Activated T-helper 1 cell treated with anti-CD3 and anti-CD28 coated beads, Interleukin-12 subunit alpha, Interleukin-12 subunit beta, Interleukin-2, Interleukin-4 antibody, amounts not matched to agents 30 ng/mL and 10 ng/mL and 1 ng/mL, durations not matched to agents 14 hours and 24 hours and 36 hours (primary cell): ENCODE measurements around the gene OLFML1. TPM values are rescaled to one million over a fixed set of nuclear protein-coding genes. Genes with fewer than 3 reads are reported as not detected.

Experiments
- DNase-seq: peaks from one replicate; pipeline ENCODE4 v3.0.0; 2021; ENCODE audit warnings: low spot score
- H3K27ac Mint-ChIP-seq: one replicate; pipeline ENCODE4 v1.8.0; 2021; ENCODE audit warnings: mild to moderate bottlenecking, mixed read lengths
- H3K27me3 Mint-ChIP-seq: one replicate; pipeline ENCODE4 v1.8.0; 2022; ENCODE audit warnings: mild to moderate bottlenecking, moderate library complexity, mixed read lengths; ENCODE audit not compliant: insufficient read depth
- H3K36me3 Mint-ChIP-seq: one replicate; pipeline ENCODE4 v1.8.0; 2021; ENCODE audit warnings: low read depth, mixed read lengths
- H3K4me1 Mint-ChIP-seq: one replicate; pipeline ENCODE4 v1.8.0; 2021; ENCODE audit warnings: low read depth, mixed read lengths
- H3K4me3 Mint-ChIP-seq: one replicate; pipeline ENCODE4 v1.8.0; 2021; ENCODE audit warnings: mild to moderate bottlenecking, moderate library complexity, mixed read lengths
- H3K9me3 Mint-ChIP-seq: one replicate; pipeline ENCODE4 v1.8.0; 2021; ENCODE audit warnings: mixed read lengths
- intact Hi-C: fragments of 100-400 bp; cut with micrococcal nuclease; formaldehyde crosslinking; loops from one replicate; pipeline ENCODE4 v1.15.1; 2024
- total RNA-seq: library from RNA; stranded (reverse); gene quantifications from 2 replicates; pipeline ENCODE4 v1.2.3, GENCODE V29; 2022

The OLFML1 gene
- total RNA-seq, 1 donor from 2014 or later = not detected

GRCh38 chr11:7487360-7487759 lies 2.1 kb downstream of the OLFML1 start:
- no peaks in the 10 kb centered on the region for H3K36me3 Mint-ChIP-seq
- H3K4me3 Mint-ChIP-seq = no peak overlapping the region
- H3K27ac Mint-ChIP-seq = no peak overlapping the region
- intact Hi-C loops = no loop called here
- peaks cover 2% of the 10 kb centered on the region for H3K27me3 Mint-ChIP-seq
- DNase-seq = no peak
- H3K4me1 Mint-ChIP-seq = no peaks in the 10 kb centered on the region
- no peaks in the 10 kb centered on the region for H3K9me3 Mint-ChIP-seq

- intact Hi-C loops = no loop called here
- H3K36me3 Mint-ChIP-seq = no peaks in the 10 kb centered on the region
- DNase-seq = no peak
- no peak overlapping the region for H3K4me3 Mint-ChIP-seq
- H3K27ac Mint-ChIP-seq = no peak overlapping the region
- no peaks in the 10 kb centered on the region for H3K9me3 Mint-ChIP-seq
- H3K27me3 Mint-ChIP-seq = peaks cover 2% of the 10 kb centered on the region
- H3K4me1 Mint-ChIP-seq = no peaks in the 10 kb centered on the region
These were observed 3.4 kb downstream of the OLFML1 start for GRCh38 chr11:7488681-7489080.

- Mint-ChIP-seq H3K9me3 (no peaks in the 10 kb centered on the region), H3K4me3 (no peak overlapping the region), H3K4me1 (no peaks in the 10 kb centered on the region), H3K36me3 (no peaks in the 10 kb centered on the region), H3K27ac (no peak overlapping the region), H3K27me3 (peaks cover 2% of the 10 kb centered on the region)
- no peak for DNase-seq
- intact Hi-C loops = no loop called here
These were observed 4.1 kb downstream of the OLFML1 start for GRCh38 chr11:7489376-7489775.

- Mint-ChIP-seq H3K27ac (no peak overlapping the region), H3K4me1 (no peaks in the 10 kb centered on the region), H3K9me3 (no peaks in the 10 kb centered on the region), H3K4me3 (no peak overlapping the region), H3K27me3 (peaks cover 2% of the 10 kb centered on the region), H3K36me3 (no peaks in the 10 kb centered on the region)
- no peak for DNase-seq
- intact Hi-C loops = no loop called here
These were observed 4.7 kb downstream of the OLFML1 start for GRCh38 chr11:7490054-7490453.

- no peaks in the 10 kb centered on the region for H3K36me3 Mint-ChIP-seq
- peaks cover 2% of the 10 kb centered on the region for H3K27me3 Mint-ChIP-seq
- H3K4me1 Mint-ChIP-seq = no peaks in the 10 kb centered on the region
- no peaks in the 10 kb centered on the region for H3K9me3 Mint-ChIP-seq
- intact Hi-C loops = no loop called here
- H3K4me3 Mint-ChIP-seq = no peak overlapping the region
- no peak for DNase-seq
- no peak overlapping the region for H3K27ac Mint-ChIP-seq
These were observed 5.2 kb downstream of the OLFML1 start for GRCh38 chr11:7490535-7490934.

- Mint-ChIP-seq H3K9me3 (no peaks in the 10 kb centered on the region), H3K36me3 (no peaks in the 10 kb centered on the region), H3K27ac (no peak overlapping the region), H3K4me3 (no peak overlapping the region), H3K27me3 (no peaks in the 10 kb centered on the region), H3K4me1 (no peaks in the 10 kb centered on the region)
- DNase-seq = no peak
- intact Hi-C loops = no loop called here
These were observed 6.9 kb downstream of the OLFML1 start for GRCh38 chr11:7492253-7492652.

- Mint-ChIP-seq H3K36me3 (no peaks in the 10 kb centered on the region), H3K9me3 (no peaks in the 10 kb centered on the region), H3K4me3 (no peak overlapping the region), H3K27ac (no peak overlapping the region), H3K4me1 (no peaks in the 10 kb centered on the region), H3K27me3 (peaks cover 2% of the 10 kb centered on the region)
- intact Hi-C loops = no loop called here
- no peak for DNase-seq
These were observed 8.4 kb downstream of the OLFML1 start for GRCh38 chr11:7493670-7494069.

- intact Hi-C loops = no loop called here
- Mint-ChIP-seq H3K27ac (no peak overlapping the region), H3K4me1 (no peaks in the 10 kb centered on the region), H3K27me3 (peaks cover 2% of the 10 kb centered on the region), H3K4me3 (no peak overlapping the region), H3K36me3 (no peaks in the 10 kb centered on the region), H3K9me3 (no peaks in the 10 kb centered on the region)
- no peak for DNase-seq
These were observed 8.9 kb downstream of the OLFML1 start for GRCh38 chr11:7494086-7494745.

GRCh38 chr11:7495882-7496551 lies 10.7 kb downstream of the OLFML1 start:
- DNase-seq = no peak
- Mint-ChIP-seq H3K9me3 (no peaks in the 10 kb centered on the region), H3K4me1 (no peaks in the 10 kb centered on the region), H3K27me3 (peaks cover 2% of the 10 kb centered on the region), H3K4me3 (no peak overlapping the region), H3K36me3 (no peaks in the 10 kb centered on the region), H3K27ac (no peak overlapping the region)
- intact Hi-C loops = no loop called here

- Mint-ChIP-seq H3K4me3 (no peak overlapping the region), H3K9me3 (no peaks in the 10 kb centered on the region), H3K4me1 (no peaks in the 10 kb centered on the region), H3K27ac (no peak overlapping the region), H3K36me3 (no peaks in the 10 kb centered on the region), H3K27me3 (peaks cover 2% of the 10 kb centered on the region)
- intact Hi-C loops = no loop called here
- no peak for DNase-seq
These were observed 12.9 kb downstream of the OLFML1 start for GRCh38 chr11:7498193-7498592.

- Mint-ChIP-seq H3K9me3 (no peaks in the 10 kb centered on the region), H3K4me3 (no peak overlapping the region), H3K27ac (no peak overlapping the region), H3K4me1 (no peaks in the 10 kb centered on the region), H3K27me3 (peaks cover 2% of the 10 kb centered on the region), H3K36me3 (no peaks in the 10 kb centered on the region)
- intact Hi-C loops = no loop called here
- no peak for DNase-seq
These were observed 13.8 kb downstream of the OLFML1 start for GRCh38 chr11:7499081-7499480.

GRCh38 chr11:7500251-7500650 lies 14.9 kb downstream of the OLFML1 start:
- Mint-ChIP-seq H3K36me3 (no peaks in the 10 kb centered on the region), H3K27me3 (peaks cover 2% of the 10 kb centered on the region)

GRCh38 chr11:7501251-7501650 lies 15.9 kb downstream of the OLFML1 start:
- Mint-ChIP-seq H3K27me3 (peaks cover 3% of the 10 kb centered on the region), H3K36me3 (no peaks in the 10 kb centered on the region), H3K27ac (no peak overlapping the region), H3K4me1 (no peaks in the 10 kb centered on the region), H3K9me3 (no peaks in the 10 kb centered on the region), H3K4me3 (no peak overlapping the region)
- intact Hi-C loops = no loop called here
- DNase-seq = no peak

More at GRCh38 chr11:7500251-7500650, 14.9 kb downstream of the OLFML1 start:
- Mint-ChIP-seq H3K9me3 (no peaks in the 10 kb centered on the region), H3K4me3 (no peak overlapping the region), H3K4me1 (no peaks in the 10 kb centered on the region), H3K27ac (no peak overlapping the region)
- DNase-seq = no peak
- intact Hi-C loops = no loop called here
